H1 (cell line): Measurements from ENCODE around the gene NR2F1-AS1. TPM values are rescaled to one million over a fixed set of nuclear protein-coding genes. Genes with fewer than 3 reads are reported as not detected.

Experiments used
- ATF3 ChIP-seq: IDR thresholded peaks from 2 replicates; pipeline ENCODE4 v1.6.1; 2011; ENCODE audit warnings: low read depth, mild to moderate bottlenecking, low read length; ENCODE audit not compliant: insufficient read depth
- BRCA1 ChIP-seq: IDR thresholded peaks from 2 replicates; pipeline ENCODE4 v1.6.1; 2012; ENCODE audit warnings: low read depth, low read length, improper control_type of control experiment
- CBX8 ChIP-seq: fragments of 300-800, 300-1000 bp; sonication (generic); IDR thresholded peaks from 2 replicates; pipeline ENCODE4 v1.7.1; 2016; ENCODE audit warnings: low read depth, low read length, borderline replicate concordance
- CHD2 ChIP-seq: IDR thresholded peaks from 2 replicates; pipeline ENCODE4 v1.6.1; 2012; ENCODE audit warnings: low read length, improper control_type of control experiment
- CTBP2 ChIP-seq: IDR thresholded peaks from 2 replicates; pipeline ENCODE4 v1.7.0; 2011; ENCODE audit warnings: borderline replicate concordance, mild to moderate bottlenecking, moderate library complexity, mixed read lengths, low read length; ENCODE audit not compliant: insufficient read depth, insufficient read length
- EP300 ChIP-seq, 2 experiments: IDR thresholded peaks; 1 replicate in 1 of 2; 2 replicates in 1 of 2; pipeline ENCODE4 v1.6.1; 2011 to 2012; ENCODE audit warnings: low read depth in 2 of 2, low read length in 2 of 2, mild to moderate bottlenecking in 2 of 2, borderline replicate concordance in 1 of 2, inconsistent platforms in 1 of 2, moderate library complexity in 1 of 2
- GTF2F1 ChIP-seq: IDR thresholded peaks from 2 replicates; pipeline ENCODE4 v1.6.1; 2012; ENCODE audit warnings: low read depth, low read length, improper control_type of control experiment, borderline replicate concordance
- HDAC2 ChIP-seq, 2 experiments: fragments of 300-600 bp in 1 of 2; sonication (generic) in 1 of 2; IDR thresholded peaks; 2 replicates each; pipeline ENCODE4 v1.6.1; 2011 to 2012; ENCODE audit warnings: low read depth in 2 of 2, low read length in 2 of 2, mild to moderate bottlenecking in 2 of 2, moderate library complexity in 2 of 2, borderline replicate concordance in 1 of 2, inconsistent platforms in 1 of 2
- JUND ChIP-seq: IDR thresholded peaks from 2 replicates; pipeline ENCODE4 v1.6.1; 2011; ENCODE audit warnings: mild to moderate bottlenecking, improper control_type of control experiment, low read length
- MAX ChIP-seq: IDR thresholded peaks from 2 replicates; pipeline ENCODE4 v1.6.1; 2012; ENCODE audit warnings: inconsistent platforms
- NANOG ChIP-seq: IDR thresholded peaks from 2 replicates; pipeline ENCODE4 v1.6.1; 2011; ENCODE audit warnings: low read length, low read depth, mild to moderate bottlenecking, inconsistent platforms; ENCODE audit not compliant: insufficient read depth, poor library complexity, severe bottlenecking
- PHF8 ChIP-seq: fragments of 200-600 bp; sonication (generic); conservative IDR thresholded peaks from 2 replicates; pipeline ENCODE4 v1.7.1; 2012; ENCODE audit warnings: low read depth, mild to moderate bottlenecking, inconsistent platforms, low read length, moderate library complexity
- POLR2A ChIP-seq, 2 experiments: IDR thresholded peaks; 1 replicate in 1 of 2; 2 replicates in 1 of 2; pipeline ENCODE4 v1.6.1; 2011; ENCODE audit warnings: low read depth in 2 of 2, low read length in 2 of 2, mild to moderate bottlenecking in 2 of 2; ENCODE audit errors: control extremely low read depth in 1 of 2
- RAD21 ChIP-seq, 2 experiments: IDR thresholded peaks in 1 of 2; conservative IDR thresholded peaks in 1 of 2; 2 replicates each; pipeline ENCODE4 v1.6.1; 2011; ENCODE audit warnings: low read depth in 2 of 2, low read length in 2 of 2, improper control_type of control experiment in 1 of 2, inconsistent platforms in 1 of 2, mild to moderate bottlenecking in 1 of 2, moderate library complexity in 1 of 2
- SIN3A ChIP-seq, 2 experiments: IDR thresholded peaks in 1 of 2; conservative IDR thresholded peaks in 1 of 2; 2 replicates each; pipeline ENCODE4 v1.6.1; 2011 to 2012; ENCODE audit warnings: low read length in 2 of 2, improper control_type of control experiment in 1 of 2, low read depth in 1 of 2, mild to moderate bottlenecking in 1 of 2
- TAF1 ChIP-seq: IDR thresholded peaks from 2 replicates; pipeline ENCODE4 v1.6.1; 2011; ENCODE audit warnings: mild to moderate bottlenecking, low read depth, low read length
- TBP ChIP-seq: IDR thresholded peaks from 2 replicates; pipeline ENCODE4 v1.6.1; 2011; ENCODE audit warnings: low read depth, low read length, improper control_type of control experiment
- TEAD4 ChIP-seq: IDR thresholded peaks from 2 replicates; pipeline ENCODE4 v1.6.1; 2012; ENCODE audit warnings: low read depth, low read length, inconsistent platforms, mixed read lengths
- polyA plus RNA-seq, 7 experiments: library from polyadenylated mRNA; depleted of rRNA in 3 of 7; stranded (reverse) in 5 of 7; unstranded in 2 of 7; fragments of >200 nt in 5 of 7; fragments of 200-250 nt in 2 of 7; gene quantifications; 1 replicate in 5 of 7; 2 replicates in 1 of 7; 4 replicates in 1 of 7; pipeline versions ENCODE4 v1.2.1 to v1.2.3, GENCODE V29; 2011 to 2013; ENCODE audit warnings: missing spikeins in 2 of 7, mixed read lengths in 2 of 7
- total RNA-seq: library from RNA; stranded (reverse); fragmentation: NEBNext Ultra II Directional; extraction: Animal tissue kit (Norgen Biotek cat#: 25700); gene quantifications from 2 replicates; pipeline ENCODE4 v1.2.1, GENCODE V29; 2021

Gene NR2F1-AS1
- total and polyA plus RNA-seq, 2 of the 8 experiments (the other 6 are each of a cell fraction or from before 2014, with no cell fraction given): 1.6 to 5.6 TPM

GRCh38 chr5:93594591-93595419 lies 13.8 kb upstream of the NR2F1-AS1 start (continued):
- TF ChIP-seq RAD21 (IDR thresholded peaks at IDR 0.05 in 1 of 2, conservative IDR thresholded peaks at IDR 0.05 in 1 of 2; ENCODE audit: low read depth in 2 of 2, low read length in 2 of 2): no peak; a peak in 1 of 4 replicates
- TF ChIP-seq TBP: no peak
- TF ChIP-seq MAX: no peak
- TF ChIP-seq JUND: no peak
- no peak for TF ChIP-seq CHD2
- TF ChIP-seq NANOG: no peak
- no peak for TF ChIP-seq EP300 (IDR thresholded peaks at IDR 0.05; ENCODE audit: borderline replicate concordance in 1 of 2, low read depth in 2 of 2, low read length in 2 of 2)
- no peak for TF ChIP-seq HDAC2 (IDR thresholded peaks at IDR 0.05; ENCODE audit: borderline replicate concordance in 1 of 2, low read depth in 2 of 2, low read length in 2 of 2)
- TF ChIP-seq SIN3A (conservative IDR thresholded peaks at IDR 0.05 in 1 of 2, IDR thresholded peaks at IDR 0.05 in 1 of 2; ENCODE audit: low read depth in 1 of 2, low read length in 2 of 2): no peak
- no peak for TF ChIP-seq POLR2A (IDR thresholded peaks at IDR 0.05; ENCODE audit: control extremely low read depth in 1 of 2, low read depth in 2 of 2, low read length in 2 of 2)
- no peak for TF ChIP-seq ATF3
- TF ChIP-seq TAF1: no peak
- 0 out of 2 replicates have a peak, but pooled peaks have one; percentile 3 for TF ChIP-seq CBX8
- TF ChIP-seq BRCA1: no peak
- TF ChIP-seq TEAD4: no peak
- TF ChIP-seq GTF2F1: no peak
- TF ChIP-seq CTBP2: peak; percentile 80
- TF ChIP-seq PHF8: no peak
